PC-9 (cell line): Measurements from ENCODE around the gene MBD3L3.

ENCODE experiments used
- CTCF ChIP-seq: fragments of 200-600 bp; sonication (generic); conservative IDR thresholded peaks from 2 replicates; pipeline ENCODE4 v1.6.1; 2017; ENCODE audit warnings: mixed run types, antibody characterized with exemption, mild to moderate bottlenecking, moderate library complexity
- EZH2 ChIP-seq: fragments of 200-600 bp; sonication (generic); IDR thresholded peaks from 2 replicates; pipeline ENCODE4 v1.8.0; 2017; ENCODE audit warnings: antibody characterized with exemption, low read depth

GRCh38 chr19:7010722-7011593 lies 47.5 kb downstream of the MBD3L3 start:
- no peak for TF ChIP-seq CTCF
- TF ChIP-seq EZH2: no peak
